GM18907 (cell line): ENCODE data around the gene PIH1D2.
"Not testable (repeated sequence)": the region's sequence is repeated elsewhere in the genome, so short reads cannot be mapped to it uniquely, and the experiment has no call there.

ENCODE experiments used
- ATAC-seq: cut with Tn5 transposase; IDR thresholded peaks from one replicate; pipeline ENCODE4 v1.9.1; 2021; ENCODE audit warnings: mild to moderate bottlenecking, moderate library complexity; ENCODE audit not compliant: unreplicated experiment

Gene PIH1D2

GRCh38 chr11:112073941-112074811 is at the start of gene PIH1D2, which contains the start of gene NKAPD1:
PIH1D2 (minus strand) TSS chr11:112074017; CDS start chr11:112073174, 843 bp downstream.
NKAPD1 (plus strand) TSS chr11:112074299; CDS start chr11:112075575, 1,276 bp downstream.
- ATAC-seq, result peak; percentile 91

DNA sequence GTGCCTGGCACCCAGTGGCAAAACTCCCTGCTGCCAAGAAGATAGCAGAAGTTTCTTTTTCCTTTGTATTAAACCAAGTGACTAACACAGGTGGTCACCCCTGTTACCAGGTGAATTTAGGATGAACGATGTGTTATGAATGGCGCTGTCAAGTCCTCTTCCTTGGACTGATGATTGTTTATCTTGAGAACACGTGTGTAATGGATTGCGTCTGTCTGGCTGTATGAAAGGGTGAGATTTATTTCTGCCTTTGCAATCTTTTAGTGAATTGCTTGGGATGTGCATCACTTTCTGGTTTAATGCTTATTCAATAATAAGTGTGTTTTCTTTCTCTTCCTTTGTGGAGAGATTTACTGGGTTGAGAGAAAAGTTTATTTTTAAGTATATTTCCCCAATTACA is 49.3 kb upstream of the PIH1D2 start:
- no peak for ATAC-seq

DNA sequence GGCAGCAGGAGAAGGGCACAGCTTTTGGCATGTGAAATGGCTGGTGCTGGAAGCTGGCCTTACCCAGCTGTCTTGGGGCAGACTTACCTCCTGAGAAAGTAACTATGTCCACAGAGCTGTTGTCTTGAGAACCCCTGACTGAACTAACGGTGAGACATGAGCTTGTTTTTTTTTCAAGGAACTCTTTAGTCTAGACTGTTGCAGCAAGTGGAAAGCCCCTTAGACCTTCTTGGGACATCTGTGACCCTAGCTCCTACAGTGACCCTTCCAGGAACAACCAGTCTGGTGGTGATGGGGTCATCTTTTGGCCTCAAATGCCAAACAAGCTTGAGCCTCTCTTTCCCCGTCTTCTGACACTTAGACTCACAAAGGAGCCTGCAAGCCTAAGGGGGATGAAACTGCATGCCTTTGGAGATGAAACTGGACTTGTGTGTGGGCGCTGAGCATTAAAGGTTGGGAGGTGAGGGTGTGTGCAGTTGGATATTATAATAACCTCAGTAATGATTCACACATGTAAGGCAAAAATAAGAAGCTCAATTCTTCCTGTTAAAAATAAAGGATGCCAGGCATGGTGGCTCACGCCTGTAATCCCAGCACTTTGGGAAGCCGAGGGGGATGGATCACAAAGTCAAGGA is 48.3 kb upstream of the PIH1D2 start:
- ATAC-seq, result no peak

- ATAC-seq, result no peak
Observed at GRCh38 chr11:112118176-112118575, 44.4 kb upstream of the PIH1D2 start.

GRCh38 chr11:112115386-112115785 is 41.6 kb upstream of the PIH1D2 start:
- no peak for ATAC-seq

- no peak for ATAC-seq
Observed at GRCh38 chr11:112114460-112114859, 40.6 kb upstream of the PIH1D2 start.

GRCh38 chr11:112113539-112114457 is 40.0 kb upstream of the PIH1D2 start:
- no peak for ATAC-seq

- ATAC-seq, result no peak
Observed at GRCh38 chr11:112106070-112106469, 32.3 kb upstream of the PIH1D2 start.

- ATAC-seq, result no peak
Observed at GRCh38 chr11:112103446-112103845, 29.6 kb upstream of the PIH1D2 start.

DNA sequence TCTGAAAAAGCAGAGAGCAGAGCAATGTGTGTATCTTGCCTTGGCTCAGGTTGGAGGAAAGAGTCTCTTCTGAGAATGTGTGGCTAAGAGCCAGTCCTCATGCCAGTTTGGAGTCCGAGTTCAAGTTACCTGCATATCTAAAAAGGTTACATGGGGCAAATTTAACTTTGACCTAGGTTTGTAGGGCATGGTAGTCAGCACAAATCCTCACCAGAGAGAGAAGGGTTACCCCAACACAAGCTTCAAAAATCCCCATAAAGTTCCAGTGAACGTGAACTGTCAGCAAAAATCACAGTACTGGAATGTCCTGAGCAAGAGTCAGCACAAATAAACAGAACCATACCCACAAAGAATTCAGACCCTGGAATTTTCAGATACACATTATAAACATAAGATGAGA is 26.6 kb upstream of the PIH1D2 start:
- no peak for ATAC-seq

GRCh38 chr11:112097734-112098528 is 24.1 kb upstream of the PIH1D2 start:
- ATAC-seq, result no peak

DNA sequence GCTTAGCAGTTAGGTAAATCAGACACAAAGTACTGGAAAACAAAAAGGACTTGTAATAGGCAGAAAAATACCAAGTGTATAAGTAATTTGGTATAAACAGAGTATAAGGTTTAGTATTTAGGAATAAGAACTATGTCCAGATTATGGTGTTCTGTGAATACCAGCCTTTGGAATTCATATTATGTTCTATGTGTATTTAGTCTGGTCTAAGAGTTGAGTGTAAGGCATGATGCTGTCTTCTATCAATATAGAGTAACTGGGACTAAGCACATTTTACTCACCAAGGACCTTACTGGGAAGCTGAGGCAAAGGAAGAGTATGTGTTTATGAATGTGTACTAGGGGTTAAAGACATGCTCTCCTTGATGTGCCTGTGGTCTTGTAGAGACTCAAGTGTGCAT is 22.4 kb upstream of the PIH1D2 start:
- ATAC-seq, result no peak

- not testable (repeated sequence) for ATAC-seq
Observed at GRCh38 chr11:112095302-112095701, 21.5 kb upstream of the PIH1D2 start.

DNA sequence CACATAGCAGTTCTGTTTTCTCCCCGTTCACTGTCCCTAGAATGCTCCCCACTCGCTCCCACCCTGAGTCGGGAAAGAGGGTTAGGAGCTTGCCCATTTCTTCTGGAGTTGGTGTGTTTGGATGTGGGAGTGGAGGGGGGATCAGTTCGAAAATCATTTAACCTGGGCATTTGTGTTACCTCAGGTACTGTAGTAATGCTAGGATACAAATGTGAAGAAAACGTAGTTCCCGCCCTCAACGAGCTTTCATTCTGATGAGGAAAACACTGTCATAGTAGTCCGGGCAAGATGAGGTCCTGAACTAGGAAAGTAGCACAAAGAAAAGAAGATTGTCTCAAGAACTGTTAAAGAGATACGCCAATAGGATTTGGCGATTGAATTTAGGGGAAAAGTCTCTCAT is 13.4 kb upstream of the PIH1D2 start:
- ATAC-seq, result peak; percentile 16

DNA sequence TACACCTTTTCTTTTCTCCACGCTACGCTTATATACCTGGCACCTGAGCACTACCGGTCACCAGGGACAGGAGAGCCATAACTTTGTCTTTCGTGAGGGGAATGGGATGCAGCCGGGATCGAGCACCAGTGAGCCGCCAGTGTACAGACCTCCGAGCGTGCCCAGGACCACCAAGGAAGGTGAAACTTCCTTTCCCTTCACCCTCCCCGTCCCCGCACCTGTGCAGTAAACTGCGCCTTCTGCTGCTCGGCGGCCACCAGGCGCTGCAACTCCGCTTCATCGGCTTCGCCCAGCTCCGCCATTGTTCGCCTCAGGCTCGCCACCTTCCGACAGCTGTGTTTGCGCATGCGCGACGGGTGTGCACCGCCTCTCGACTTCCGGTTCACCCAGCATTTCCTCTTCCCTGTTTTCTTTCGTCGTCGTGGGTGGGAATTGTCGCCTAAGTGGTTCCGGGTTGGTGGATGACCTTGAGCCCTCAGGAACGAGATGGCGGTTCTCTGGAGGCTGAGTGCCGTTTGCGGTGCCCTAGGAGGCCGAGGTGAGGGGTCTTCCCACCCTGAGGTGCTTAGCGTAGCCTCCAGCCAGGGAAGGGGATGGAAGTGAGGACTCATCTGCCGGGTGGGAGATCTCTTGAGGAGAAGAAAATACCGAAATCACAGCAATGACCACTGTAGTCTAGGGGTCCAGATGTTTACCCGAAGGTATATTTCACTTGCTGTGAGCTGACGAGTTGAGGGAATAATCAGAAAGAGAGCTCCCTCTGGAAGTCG is 12.8 kb upstream of the PIH1D2 start, which contains the start of the genes SDHD and TIMM8B:
Gene SDHD, plus strand, starts transcription at position 452 of the 770 bp plus-strand sequence. Its CDS starts 35 bp downstream, at position 487.
Gene TIMM8B, minus strand, starts transcription at position 335 of the 770 bp plus-strand sequence. Its CDS starts 33 bp downstream, at position 302.
- ATAC-seq, result peak; percentile 87

- peak; percentile 22 for ATAC-seq
Observed at GRCh38 chr11:112085822-112086421, 12.1 kb upstream of the PIH1D2 start.

DNA sequence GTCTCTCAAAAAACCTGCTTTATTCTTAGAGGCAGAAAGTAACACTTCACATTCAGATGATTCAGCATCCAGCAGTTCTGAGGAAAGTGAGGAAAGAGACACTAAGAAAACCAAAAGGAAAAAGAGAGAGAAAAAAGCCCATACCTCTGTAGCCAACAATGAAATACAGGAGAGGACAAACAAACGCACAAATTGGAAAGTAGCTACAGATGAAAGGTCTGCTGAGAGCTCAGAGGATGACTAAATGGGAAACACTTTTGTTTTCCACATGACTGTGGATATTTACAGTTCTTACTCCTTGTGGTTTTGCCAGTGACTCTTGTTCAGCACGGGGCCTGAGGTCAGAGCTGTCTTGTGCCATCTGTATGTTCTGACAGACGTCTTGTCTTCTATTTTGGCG is 8.9 kb upstream of the PIH1D2 start:
- no peak for ATAC-seq

GRCh38 chr11:112062923-112063322 is 10.9 kb downstream of the PIH1D2 start:
- no peak for ATAC-seq

DNA sequence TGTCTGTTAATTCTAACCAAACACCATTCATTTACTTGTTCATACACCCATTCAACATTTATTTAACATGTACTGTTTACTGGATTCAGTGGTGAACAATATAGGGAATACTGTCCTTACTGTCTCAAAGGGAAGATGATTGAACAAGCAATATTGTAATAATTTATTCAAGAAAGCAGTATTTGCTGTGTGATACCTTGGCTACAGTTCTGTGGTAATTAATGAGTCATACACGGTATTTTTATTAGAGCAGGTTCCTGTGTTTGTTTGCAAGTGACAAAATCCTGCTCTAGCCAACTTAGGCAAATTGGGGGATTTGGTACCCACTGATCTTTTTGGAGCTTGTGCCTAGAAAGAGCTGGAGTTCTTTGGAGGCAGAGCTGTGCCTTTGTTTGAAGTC is 15.7 kb downstream of the PIH1D2 start:
- no peak for ATAC-seq
